Activated naive CD4-positive, alpha-beta T cell treated with anti-CD3 and anti-CD28 coated beads, Interleukin-2, amount 10 ng/mL, durations not matched to agents 7 days and 5 days (primary cell): ENCODE results near the gene SCYL2.

Experiments used
- CTCF ChIA-PET: fragments of 350-600 bp; sonication (Branson Sonifier 250); formaldehyde crosslinking; loops from one replicate; lab custom pipeline; 2021; ENCODE audit warnings: antibody characterized with exemption; lab: Charles Lee
- DNase-seq: peaks from one replicate; pipeline ENCODE4 v3.0.0-alpha.2; 2020
- H3K27ac Mint-ChIP-seq: one replicate; pipeline ENCODE4 v1.8.0; 2021; ENCODE audit warnings: mild to moderate bottlenecking, moderate library complexity, mixed read lengths
- H3K27me3 Mint-ChIP-seq: one replicate; pipeline ENCODE4 v1.8.0; 2021; ENCODE audit warnings: mild to moderate bottlenecking, mixed read lengths
- H3K36me3 Mint-ChIP-seq: one replicate; pipeline ENCODE4 v1.8.0; 2021; ENCODE audit warnings: mixed read lengths
- H3K4me1 Mint-ChIP-seq: one replicate; pipeline ENCODE4 v1.8.0; 2021; ENCODE audit warnings: mixed read lengths
- H3K4me3 Mint-ChIP-seq: one replicate; pipeline ENCODE4 v1.8.0; 2021; ENCODE audit warnings: mild to moderate bottlenecking, moderate library complexity, mixed read lengths
- H3K9me3 Mint-ChIP-seq: one replicate; pipeline ENCODE4 v1.8.0; 2021; ENCODE audit warnings: mixed read lengths

Gene SCYL2

GRCh38 chr12:100359822-100360221 lies 92.8 kb downstream of the SCYL2 start:
- H3K36me3 Mint-ChIP-seq = no peaks in the 10 kb centered on the region
- DNase-seq = no peak
- no peaks in the 10 kb centered on the region for H3K4me1 Mint-ChIP-seq
- CTCF ChIA-PET = no interaction called here
- H3K9me3 Mint-ChIP-seq = no peaks in the 10 kb centered on the region
- no peak overlapping the region for H3K4me3 Mint-ChIP-seq
- peaks cover 29% of the 10 kb centered on the region for H3K27me3 Mint-ChIP-seq
- H3K27ac Mint-ChIP-seq = no peak overlapping the region

- Mint-ChIP-seq H3K9me3 (no peaks in the 10 kb centered on the region), H3K27ac (no peak overlapping the region), H3K4me1 (no peaks in the 10 kb centered on the region), H3K4me3 (no peak overlapping the region), H3K27me3 (peaks cover 29% of the 10 kb centered on the region), H3K36me3 (no peaks in the 10 kb centered on the region)
- CTCF ChIA-PET = no interaction called here
- DNase-seq = no peak
These were observed 93.5 kb downstream of the SCYL2 start for GRCh38 chr12:100360450-100360849.

- H3K4me3 Mint-ChIP-seq = no peak overlapping the region
These were observed 97.3 kb downstream of the SCYL2 start for GRCh38 chr12:100364324-100364723.

GRCh38 chr12:100365411-100365810 lies 98.4 kb downstream of the SCYL2 start:
- H3K27ac Mint-ChIP-seq = no peak overlapping the region
- H3K4me3 Mint-ChIP-seq = no peak overlapping the region
- H3K4me1 Mint-ChIP-seq = no peaks in the 10 kb centered on the region
- CTCF ChIA-PET = no interaction called here
- peaks cover 10% of the 10 kb centered on the region for H3K27me3 Mint-ChIP-seq
- H3K9me3 Mint-ChIP-seq = no peaks in the 10 kb centered on the region
- no peak for DNase-seq
- no peaks in the 10 kb centered on the region for H3K36me3 Mint-ChIP-seq

More at GRCh38 chr12:100364324-100364723, 97.3 kb downstream of the SCYL2 start:
- CTCF ChIA-PET = no interaction called here
- Mint-ChIP-seq H3K4me1 (no peaks in the 10 kb centered on the region), H3K9me3 (no peaks in the 10 kb centered on the region), H3K27ac (no peak overlapping the region), H3K27me3 (peaks cover 10% of the 10 kb centered on the region), H3K36me3 (no peaks in the 10 kb centered on the region)
- no peak for DNase-seq

DNA sequence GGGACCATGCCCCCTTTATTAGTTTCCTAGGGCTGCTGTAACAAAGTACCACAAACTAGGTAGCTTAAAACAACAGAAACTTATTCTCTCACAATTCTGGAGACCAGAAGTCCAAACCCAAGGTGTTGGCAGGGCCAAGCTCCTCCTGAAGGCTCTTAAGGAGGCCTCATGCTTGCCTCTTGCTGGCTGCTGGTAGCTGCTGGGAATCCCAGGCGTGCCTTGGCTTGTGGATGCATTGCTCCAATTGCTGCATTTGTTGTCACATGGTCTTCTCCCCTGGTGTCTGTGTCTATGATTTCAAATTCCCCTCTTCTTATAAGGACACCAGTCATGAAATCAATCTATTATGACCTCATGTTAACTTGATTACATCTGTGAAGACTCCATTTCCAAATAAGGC lies 101.1 kb downstream of the SCYL2 start:
- Mint-ChIP-seq H3K4me1 (no peaks in the 10 kb centered on the region), H3K27me3 (peaks cover 11% of the 10 kb centered on the region), H3K4me3 (no peak overlapping the region), H3K9me3 (no peaks in the 10 kb centered on the region), H3K27ac (no peak overlapping the region), H3K36me3 (no peaks in the 10 kb centered on the region)
- CTCF ChIA-PET = no interaction called here
- DNase-seq = no peak

DNA sequence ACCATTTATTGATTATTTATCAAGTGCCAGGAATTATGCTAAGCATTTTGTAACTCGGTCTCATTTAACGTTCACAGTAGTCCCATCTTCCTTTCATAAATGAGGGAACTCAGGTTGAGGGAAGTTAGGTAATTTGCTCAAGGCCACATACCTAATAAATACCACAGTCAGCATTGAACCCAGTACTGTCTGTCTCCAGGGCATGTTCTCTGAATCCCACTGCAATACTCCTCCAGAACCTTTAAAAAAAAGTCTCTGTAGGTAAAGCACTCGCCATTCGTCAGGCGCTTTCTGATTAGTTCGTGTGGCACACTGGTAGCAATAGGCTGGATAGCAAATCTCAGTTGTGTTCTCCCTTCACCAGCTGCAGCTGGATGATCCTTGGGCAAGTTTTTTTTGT lies 104.2 kb downstream of the SCYL2 start:
- no peak overlapping the region for H3K27ac Mint-ChIP-seq
- H3K4me3 Mint-ChIP-seq = no peak overlapping the region
- H3K4me1 Mint-ChIP-seq = no peaks in the 10 kb centered on the region
- peaks cover 12% of the 10 kb centered on the region for H3K27me3 Mint-ChIP-seq
- no peaks in the 10 kb centered on the region for H3K36me3 Mint-ChIP-seq
- CTCF ChIA-PET = no interaction called here
- no peak for DNase-seq
- H3K9me3 Mint-ChIP-seq = no peaks in the 10 kb centered on the region

DNA sequence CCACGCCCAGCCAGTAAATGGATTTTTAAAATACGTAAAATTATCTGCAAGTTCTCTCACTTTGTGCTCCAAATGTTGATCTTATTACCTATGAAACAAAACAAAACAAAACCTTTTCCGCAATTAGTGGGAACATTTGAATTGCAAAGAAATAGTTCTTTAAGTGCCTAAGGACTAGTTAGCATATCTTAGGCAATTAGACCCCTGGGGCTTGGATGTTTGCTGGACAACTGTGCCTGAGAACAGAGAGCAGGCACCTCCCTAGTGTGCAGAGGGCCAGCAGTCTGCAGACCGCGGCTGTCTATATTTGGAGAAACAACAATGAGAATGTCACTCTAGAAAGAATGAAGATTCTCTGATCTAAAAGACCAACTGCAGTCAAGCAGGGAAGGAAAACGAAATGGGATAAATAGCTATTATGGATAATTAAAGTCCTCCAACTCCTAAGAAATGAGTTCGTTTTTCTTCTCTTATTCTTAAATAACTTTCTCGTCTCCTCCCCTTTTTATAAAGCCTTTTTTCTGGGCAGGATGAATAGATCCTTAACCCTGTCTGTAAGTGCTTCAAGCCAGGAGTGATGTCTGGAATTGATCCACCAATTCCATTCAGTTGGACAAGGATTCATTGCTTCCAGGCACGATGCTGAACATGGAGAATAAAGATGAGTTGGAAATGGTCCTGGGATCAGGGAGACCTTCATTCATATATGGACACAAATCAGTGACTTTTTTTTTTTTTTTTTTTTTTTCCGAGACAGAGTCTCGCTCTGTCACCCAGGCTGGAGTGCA lies 106.1 kb downstream of the SCYL2 start:
- no peak for DNase-seq
- peaks cover 12% of the 10 kb centered on the region for H3K27me3 Mint-ChIP-seq
- no peak overlapping the region for H3K4me3 Mint-ChIP-seq
- H3K4me1 Mint-ChIP-seq = no peaks in the 10 kb centered on the region
- no peaks in the 10 kb centered on the region for H3K36me3 Mint-ChIP-seq
- H3K27ac Mint-ChIP-seq = no peak overlapping the region
- no peaks in the 10 kb centered on the region for H3K9me3 Mint-ChIP-seq
- CTCF ChIA-PET = no interaction called here

GRCh38 chr12:100375038-100375735 lies 108.2 kb downstream of the SCYL2 start:
- H3K27ac Mint-ChIP-seq = no peak overlapping the region
- H3K27me3 Mint-ChIP-seq = peaks cover 12% of the 10 kb centered on the region
- no peak overlapping the region for H3K4me3 Mint-ChIP-seq
- H3K9me3 Mint-ChIP-seq = no peaks in the 10 kb centered on the region
- H3K4me1 Mint-ChIP-seq = no peaks in the 10 kb centered on the region
- DNase-seq = no peak
- no peaks in the 10 kb centered on the region for H3K36me3 Mint-ChIP-seq
- CTCF ChIA-PET = no interaction called here

GRCh38 chr12:100376161-100376560 lies 109.2 kb downstream of the SCYL2 start:
- DNase-seq = no peak
- H3K4me1 Mint-ChIP-seq = no peaks in the 10 kb centered on the region
- H3K27ac Mint-ChIP-seq = no peak overlapping the region
- H3K4me3 Mint-ChIP-seq = no peak overlapping the region
- no peaks in the 10 kb centered on the region for H3K36me3 Mint-ChIP-seq
- H3K9me3 Mint-ChIP-seq = no peaks in the 10 kb centered on the region
- CTCF ChIA-PET = no interaction called here
- H3K27me3 Mint-ChIP-seq = peaks cover 12% of the 10 kb centered on the region

GRCh38 chr12:100381379-100381778 lies 114.4 kb downstream of the SCYL2 start:
- Mint-ChIP-seq H3K27me3 (peaks cover 5% of the 10 kb centered on the region), H3K9me3 (no peaks in the 10 kb centered on the region), H3K4me1 (no peaks in the 10 kb centered on the region), H3K4me3 (no peak overlapping the region), H3K36me3 (no peaks in the 10 kb centered on the region), H3K27ac (no peak overlapping the region)
- no peak for DNase-seq
- CTCF ChIA-PET = interaction anchor here (0.6 kb wide), 1 partner anchor 51 kb away, joined by 3 read pairs; no protein-coding TSS in a partner anchor

DNA sequence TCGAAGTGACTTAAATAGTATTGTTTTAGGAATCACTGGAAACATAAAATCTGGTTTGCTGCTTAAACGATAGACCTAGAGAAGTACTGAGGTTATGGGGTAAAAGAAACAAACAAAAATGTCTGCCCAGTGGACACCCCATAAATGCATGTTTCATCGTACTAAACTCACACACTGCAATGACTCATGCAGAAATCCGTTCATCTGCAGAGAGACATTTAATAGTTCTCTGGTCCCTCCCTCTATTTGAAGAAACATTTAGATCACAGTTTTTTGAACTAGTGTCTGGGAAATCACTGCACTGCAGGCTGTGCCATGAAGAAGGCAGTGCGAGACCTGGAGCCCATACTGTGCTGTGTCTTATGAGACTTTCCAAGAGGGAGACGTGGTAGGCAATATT lies 115.4 kb downstream of the SCYL2 start:
- H3K36me3 Mint-ChIP-seq = no peaks in the 10 kb centered on the region
- no peak overlapping the region for H3K27ac Mint-ChIP-seq
- CTCF ChIA-PET = no interaction called here
- no peak overlapping the region for H3K4me3 Mint-ChIP-seq
- H3K27me3 Mint-ChIP-seq = peaks cover 5% of the 10 kb centered on the region
- H3K9me3 Mint-ChIP-seq = no peaks in the 10 kb centered on the region
- DNase-seq = no peak
- H3K4me1 Mint-ChIP-seq = no peaks in the 10 kb centered on the region

- H3K4me1 Mint-ChIP-seq = no peaks in the 10 kb centered on the region
- H3K4me3 Mint-ChIP-seq = no peak overlapping the region
- H3K27me3 Mint-ChIP-seq = peaks cover 5% of the 10 kb centered on the region
- CTCF ChIA-PET = interaction anchor here (0.9 kb wide), 1 partner anchor 21 kb away, joined by 3 read pairs; no protein-coding TSS in a partner anchor
- no peak for DNase-seq
- H3K27ac Mint-ChIP-seq = no peak overlapping the region
- no peaks in the 10 kb centered on the region for H3K9me3 Mint-ChIP-seq
- no peaks in the 10 kb centered on the region for H3K36me3 Mint-ChIP-seq
These were observed 116.9 kb downstream of the SCYL2 start for GRCh38 chr12:100383586-100384558.

- peaks cover 5% of the 10 kb centered on the region for H3K27me3 Mint-ChIP-seq
- H3K9me3 Mint-ChIP-seq = no peaks in the 10 kb centered on the region
- H3K36me3 Mint-ChIP-seq = no peaks in the 10 kb centered on the region
- H3K4me1 Mint-ChIP-seq = no peaks in the 10 kb centered on the region
- no peak for DNase-seq
- no peak overlapping the region for H3K4me3 Mint-ChIP-seq
- CTCF ChIA-PET = no interaction called here
- no peak overlapping the region for H3K27ac Mint-ChIP-seq
These were observed 117.6 kb downstream of the SCYL2 start for GRCh38 chr12:100384559-100384935.

DNA sequence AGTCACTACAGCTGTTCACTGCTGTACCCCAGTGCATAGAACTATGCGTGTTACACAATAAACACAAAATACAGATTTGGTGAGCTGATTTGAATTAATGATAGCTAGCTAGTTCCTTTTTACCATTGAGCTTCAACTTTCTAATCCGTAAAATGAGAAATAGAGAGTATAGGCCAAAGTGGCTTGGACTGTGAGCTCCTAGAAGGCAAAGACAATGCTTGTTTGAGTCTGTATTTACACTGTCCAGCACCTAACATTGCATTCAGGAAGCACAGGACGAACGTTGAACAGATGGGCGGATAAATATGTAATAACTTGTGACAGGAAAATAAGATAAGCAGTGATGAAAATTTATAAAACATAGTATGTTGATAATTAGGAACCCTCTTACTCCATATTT lies 121.4 kb downstream of the SCYL2 start:
- Mint-ChIP-seq H3K27me3 (peaks cover 5% of the 10 kb centered on the region), H3K4me1 (no peaks in the 10 kb centered on the region), H3K4me3 (no peak overlapping the region), H3K36me3 (no peaks in the 10 kb centered on the region), H3K9me3 (no peaks in the 10 kb centered on the region), H3K27ac (no peak overlapping the region)
- DNase-seq = no peak
- CTCF ChIA-PET = no interaction called here
